Measurements from ENCODE around the gene FAM222B.
"Not testable (repeated sequence)": the region's sequence is repeated elsewhere in the genome, so short reads cannot be mapped to it uniquely, and the experiment has no call there.

The FAM222B gene

GRCh38 chr17:28841901-28842281, 699 bp downstream of the FAM222B start:
- no peak for DNase-seq (ENCODE audit: low read depth)

- no peak for DNase-seq (ENCODE audit: low read depth)
Observed at GRCh38 chr17:28839221-28839620, 3.4 kb downstream of the FAM222B start.

GRCh38 chr17:28836541-28836940, 6.0 kb downstream of the FAM222B start:
- not testable (repeated sequence) for DNase-seq (ENCODE audit: low read depth)

GRCh38 chr17:28834420-28834819, 8.2 kb downstream of the FAM222B start:
- DNase-seq (ENCODE audit: low read depth): no peak

GRCh38 chr17:28828294-28829040, 14.1 kb downstream of the FAM222B start:
- no peak for DNase-seq (ENCODE audit: low read depth)

GRCh38 chr17:28827672-28828071, 14.9 kb downstream of the FAM222B start:
- DNase-seq (ENCODE audit: low read depth): no peak

GRCh38 chr17:28819582-28819981, 23.0 kb downstream of the FAM222B start:
- no peak for DNase-seq (ENCODE audit: low read depth)

GRCh38 chr17:28818819-28819221, 23.8 kb downstream of the FAM222B start:
- no peak for DNase-seq (ENCODE audit: low read depth)

GRCh38 chr17:28816540-28816939, 26.1 kb downstream of the FAM222B start:
- DNase-seq (ENCODE audit: low read depth): no peak

GRCh38 chr17:28812748-28813377, 29.7 kb downstream of the FAM222B start:
- DNase-seq (ENCODE audit: low read depth): no peak

- DNase-seq (ENCODE audit: low read depth): peak; percentile 84
Observed at GRCh38 chr17:28812091-28812747, 30.4 kb downstream of the FAM222B start.

- DNase-seq (ENCODE audit: low read depth): no peak
Observed at GRCh38 chr17:28811651-28812090, 30.9 kb downstream of the FAM222B start.

GRCh38 chr17:28810437-28810836, 32.2 kb downstream of the FAM222B start:
- DNase-seq (ENCODE audit: low read depth): no peak

- peak; percentile 70 for DNase-seq (ENCODE audit: low read depth)
Observed at GRCh38 chr17:28807925-28808634, 34.5 kb downstream of the FAM222B start.

- DNase-seq (ENCODE audit: low read depth): no peak
Observed at GRCh38 chr17:28796062-28796461, 46.5 kb downstream of the FAM222B start.

- not testable (repeated sequence) for DNase-seq (ENCODE audit: low read depth)
Observed at GRCh38 chr17:28794846-28795441, 47.6 kb downstream of the FAM222B start.

- DNase-seq (ENCODE audit: low read depth): no peak
Observed at GRCh38 chr17:28792877-28793661, 49.5 kb downstream of the FAM222B start.

- DNase-seq (ENCODE audit: low read depth): no peak
Observed at GRCh38 chr17:28788100-28788499, 54.5 kb downstream of the FAM222B start.

GRCh38 chr17:28783161-28783560, 59.4 kb downstream of the FAM222B start:
- DNase-seq (ENCODE audit: low read depth): no peak

- DNase-seq (ENCODE audit: low read depth): not testable (repeated sequence)
Observed at GRCh38 chr17:28779601-28780000, 63.0 kb downstream of the FAM222B start.

- DNase-seq (ENCODE audit: low read depth): no peak
Observed at GRCh38 chr17:28777178-28777577, 65.4 kb downstream of the FAM222B start.
